Adrenal gland (tissue), 5 donors: ENCODE measurements around the gene TSPAN32.

Experiments used
- POLR2A ChIP-seq, 2 donors: fragments of 450-650 bp; IDR thresholded peaks; one replicate each; pipeline ENCODE4 v1.6.1; 2017; ENCODE audit warnings: antibody characterized with exemption in 2 of 2, mild to moderate bottlenecking in 2 of 2, moderate library complexity in 1 of 2
- TF ChIP-seq, protein P1 (sequence below), 6 experiments: fragments of 450-650 bp in 4 of 6; fragments of 200-600 bp in 2 of 6; sonication (generic) in 1 of 6; IDR thresholded peaks; 1 replicate in 5 of 6; 2 replicates in 1 of 6; pipeline versions ENCODE4 v1.5.1 to v1.8.0; 2016 to 2021; ENCODE audit warnings: antibody characterized with exemption in 6 of 6, mild to moderate bottlenecking in 2 of 6, moderate library complexity in 1 of 6
- donor health status: DM: no; HTN: no; CAD: no.

DNA sequence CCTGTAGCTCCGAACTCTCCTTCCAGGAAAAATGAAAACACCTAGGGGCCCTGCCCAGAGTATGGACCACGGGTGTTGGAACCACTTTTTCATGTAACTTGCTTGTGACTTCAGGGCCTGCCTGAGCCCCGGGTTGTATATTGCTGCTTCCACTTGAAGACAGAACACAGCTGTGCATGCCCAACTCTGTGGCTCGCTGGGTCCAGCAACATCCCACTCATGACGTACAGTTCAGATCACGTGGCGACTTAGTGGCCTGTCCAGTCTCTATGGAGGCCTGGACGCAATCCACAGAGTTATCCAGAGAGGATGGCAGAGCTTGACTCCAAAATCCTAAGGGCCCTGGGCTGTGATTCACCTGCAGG lies 6.9 kb upstream of the TSPAN32 start:
- TF ChIP-seq, protein P1, sequence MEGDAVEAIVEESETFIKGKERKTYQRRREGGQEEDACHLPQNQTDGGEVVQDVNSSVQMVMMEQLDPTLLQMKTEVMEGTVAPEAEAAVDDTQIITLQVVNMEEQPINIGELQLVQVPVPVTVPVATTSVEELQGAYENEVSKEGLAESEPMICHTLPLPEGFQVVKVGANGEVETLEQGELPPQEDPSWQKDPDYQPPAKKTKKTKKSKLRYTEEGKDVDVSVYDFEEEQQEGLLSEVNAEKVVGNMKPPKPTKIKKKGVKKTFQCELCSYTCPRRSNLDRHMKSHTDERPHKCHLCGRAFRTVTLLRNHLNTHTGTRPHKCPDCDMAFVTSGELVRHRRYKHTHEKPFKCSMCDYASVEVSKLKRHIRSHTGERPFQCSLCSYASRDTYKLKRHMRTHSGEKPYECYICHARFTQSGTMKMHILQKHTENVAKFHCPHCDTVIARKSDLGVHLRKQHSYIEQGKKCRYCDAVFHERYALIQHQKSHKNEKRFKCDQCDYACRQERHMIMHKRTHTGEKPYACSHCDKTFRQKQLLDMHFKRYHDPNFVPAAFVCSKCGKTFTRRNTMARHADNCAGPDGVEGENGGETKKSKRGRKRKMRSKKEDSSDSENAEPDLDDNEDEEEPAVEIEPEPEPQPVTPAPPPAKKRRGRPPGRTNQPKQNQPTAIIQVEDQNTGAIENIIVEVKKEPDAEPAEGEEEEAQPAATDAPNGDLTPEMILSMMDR (IDR thresholded peaks at IDR 0.05): no peak
- TF ChIP-seq POLR2A (IDR thresholded peaks at IDR 0.05): no peak
